GM19240 (cell line): ENCODE results near the gene MAGI3.
"Not testable (repeated sequence)": the region's sequence is repeated elsewhere in the genome, so short reads cannot be mapped to it uniquely, and the experiment has no call there.

ENCODE experiments used
- DNase-seq: peaks from one replicate; pipeline ENCODE4 v3.0.0; 2011; ENCODE audit warnings: low spot score; ENCODE audit not compliant: insufficient read length

MAGI3 gene

DNA sequence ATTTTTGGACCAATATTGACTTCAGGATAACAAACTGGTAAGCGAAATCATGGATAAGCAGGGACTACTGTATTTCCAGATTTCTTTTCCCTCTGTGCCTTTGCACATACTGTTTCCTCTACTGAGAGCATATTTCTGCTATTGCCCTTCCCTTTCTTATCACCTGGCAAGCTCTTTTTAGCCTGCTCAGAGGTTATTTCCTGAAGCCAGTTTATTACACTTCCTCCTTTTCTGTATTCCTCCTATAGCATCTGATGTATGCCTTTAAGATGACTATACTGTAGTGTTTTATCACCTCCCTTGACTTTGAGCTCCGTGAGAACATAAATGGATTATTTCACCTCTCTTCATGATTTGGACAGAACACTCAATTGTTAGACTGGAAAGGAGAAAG lies 49.0 kb downstream of the MAGI3 start:
- DNase-seq, result no peak

DNA sequence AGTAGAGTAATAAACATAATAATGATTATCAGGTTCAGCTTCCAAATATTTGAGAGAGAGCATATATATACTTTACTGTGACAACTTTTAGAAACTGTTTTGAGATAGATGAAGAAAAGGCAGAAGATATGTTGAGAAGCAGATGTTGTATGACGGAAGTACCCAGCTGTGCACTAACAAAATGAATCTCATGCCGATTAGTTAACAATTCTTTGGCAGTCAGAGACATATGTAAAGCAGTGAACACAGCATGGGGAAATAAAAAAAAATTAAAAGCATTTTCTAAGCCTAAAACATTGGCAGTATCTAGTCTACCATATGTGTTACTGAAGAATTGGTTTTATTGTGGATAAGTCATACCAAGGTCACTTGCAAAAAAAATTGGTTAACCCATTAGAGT lies 51.8 kb downstream of the MAGI3 start:
- no peak for DNase-seq

DNA sequence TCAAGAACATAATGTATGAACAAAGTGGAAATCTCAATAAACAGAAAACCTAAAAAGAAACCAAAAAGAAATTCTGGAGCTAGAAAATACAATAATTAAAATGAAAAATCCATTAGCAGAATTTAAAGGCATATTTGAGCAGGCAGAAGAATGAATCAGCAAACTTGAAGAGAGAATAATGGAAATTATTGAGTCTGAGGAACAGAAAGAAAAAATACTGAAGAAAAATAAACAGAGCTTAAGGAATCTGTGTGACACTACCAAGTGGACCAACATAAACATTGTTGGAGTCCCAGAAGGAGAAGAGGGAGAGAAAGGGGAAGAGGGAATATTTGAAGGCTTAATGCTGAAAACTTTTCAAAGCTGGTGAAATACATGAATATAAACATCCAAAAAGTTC lies 54.5 kb downstream of the MAGI3 start:
- DNase-seq, result no peak

DNA sequence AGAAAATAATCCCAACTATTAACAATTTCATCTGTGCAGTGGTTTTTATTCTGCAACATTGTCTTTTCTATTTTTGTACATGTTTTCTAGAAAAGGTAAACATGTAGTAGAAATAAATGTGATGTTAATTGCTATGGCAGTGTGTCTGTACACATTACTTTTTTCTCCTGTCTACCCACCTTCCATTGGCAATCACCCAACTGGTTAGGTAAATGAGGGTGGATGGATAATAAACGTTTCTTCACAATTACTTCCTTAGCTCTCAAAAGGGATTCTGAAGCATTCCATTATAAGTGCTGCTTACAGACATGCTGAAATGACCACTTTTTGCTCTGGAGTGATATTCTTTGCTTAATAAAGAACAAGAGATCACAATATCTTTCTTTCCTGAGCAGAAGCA lies 61.4 kb downstream of the MAGI3 start:
- DNase-seq, result no peak

DNA sequence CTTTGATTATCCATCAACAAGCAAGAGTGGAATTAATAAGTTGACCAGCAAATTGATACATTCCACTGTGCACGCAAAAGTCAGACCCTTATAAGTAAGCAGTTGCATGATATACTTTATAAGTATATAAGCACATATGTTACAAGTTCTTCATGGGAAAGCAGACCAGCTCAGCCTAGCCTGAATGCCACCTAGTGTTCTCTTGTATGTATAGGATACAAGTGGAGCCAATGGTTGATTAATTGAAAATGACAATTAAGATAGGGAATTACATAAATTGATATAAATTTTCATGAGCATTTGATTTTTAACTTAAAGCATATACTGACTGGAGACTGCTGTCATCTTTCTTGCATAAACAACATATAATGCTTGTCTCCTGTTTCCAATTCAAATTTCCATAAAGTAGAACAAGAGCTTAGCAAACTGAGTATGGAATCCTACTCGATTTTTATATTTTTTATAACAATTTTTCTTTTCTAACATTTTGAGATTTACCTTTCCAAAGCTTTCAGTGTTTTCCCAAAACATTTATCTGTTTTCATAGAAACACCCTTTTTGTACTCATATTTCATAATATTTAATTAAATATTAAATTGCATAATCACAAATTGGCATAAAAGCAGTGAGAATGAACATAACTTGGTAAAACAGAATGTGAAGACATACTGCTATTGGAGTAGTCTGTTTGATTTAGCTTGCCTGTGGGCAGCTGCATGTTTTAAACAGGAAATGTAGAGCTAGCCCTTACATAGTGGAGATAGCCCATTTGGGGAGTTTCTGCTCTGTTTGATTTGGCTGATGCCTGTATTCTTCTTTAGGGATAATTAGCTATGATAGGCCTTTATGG lies 62.8 kb downstream of the MAGI3 start:
- no peak for DNase-seq

DNA sequence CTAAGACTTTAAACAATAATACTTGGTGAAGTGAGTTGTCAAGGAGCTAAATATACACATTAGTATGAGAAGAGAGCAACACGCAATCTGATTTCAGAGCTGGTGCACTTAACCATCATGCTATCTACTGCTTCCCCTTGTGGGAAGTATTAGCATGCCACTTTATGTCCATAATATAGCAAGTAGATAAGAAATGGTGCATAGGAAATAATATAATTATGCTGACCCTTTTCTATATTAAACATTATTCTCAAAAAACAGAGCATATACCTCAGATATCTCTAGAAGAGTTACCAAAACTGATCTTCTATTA lies 63.4 kb downstream of the MAGI3 start:
- DNase-seq, result no peak

DNA sequence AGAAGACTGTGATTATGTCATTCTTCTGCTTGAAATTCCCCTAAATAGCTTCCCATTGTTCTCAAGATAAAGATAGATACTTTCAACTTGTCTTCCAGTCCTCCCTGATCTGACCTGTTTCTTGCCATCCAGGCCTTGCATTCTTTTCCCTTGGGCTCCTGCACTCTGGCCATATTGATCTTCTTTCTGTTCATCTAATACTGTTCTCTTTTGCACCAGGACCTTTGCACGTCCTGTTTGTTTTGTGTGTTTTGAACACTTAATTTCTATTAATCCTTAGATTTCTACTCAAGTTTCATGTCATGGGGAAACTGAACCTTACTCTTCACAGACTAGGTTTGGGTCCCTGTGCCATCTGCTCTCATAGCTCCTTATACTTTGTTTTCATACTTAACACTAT lies 65.1 kb downstream of the MAGI3 start:
- DNase-seq, result no peak

DNA sequence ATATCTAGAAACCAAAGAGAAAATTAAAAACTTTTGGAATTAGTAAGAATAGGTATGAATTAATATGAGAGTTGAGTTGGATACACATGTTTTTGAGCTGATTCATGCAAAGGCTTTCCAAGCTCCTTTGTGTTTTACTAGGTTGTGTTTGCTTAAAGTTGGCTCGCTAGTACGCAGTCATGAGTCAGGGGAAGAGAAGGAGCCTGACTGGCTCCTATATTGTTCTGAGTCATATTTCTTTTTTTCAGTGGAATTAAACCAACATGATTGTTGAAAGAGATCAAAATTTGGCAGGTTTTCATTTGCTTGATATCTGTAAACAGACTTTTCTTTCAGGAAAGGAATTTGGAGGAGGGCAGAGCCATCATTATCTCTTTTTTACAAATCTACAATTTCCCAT lies 66.7 kb downstream of the MAGI3 start:
- DNase-seq, result no peak

DNA sequence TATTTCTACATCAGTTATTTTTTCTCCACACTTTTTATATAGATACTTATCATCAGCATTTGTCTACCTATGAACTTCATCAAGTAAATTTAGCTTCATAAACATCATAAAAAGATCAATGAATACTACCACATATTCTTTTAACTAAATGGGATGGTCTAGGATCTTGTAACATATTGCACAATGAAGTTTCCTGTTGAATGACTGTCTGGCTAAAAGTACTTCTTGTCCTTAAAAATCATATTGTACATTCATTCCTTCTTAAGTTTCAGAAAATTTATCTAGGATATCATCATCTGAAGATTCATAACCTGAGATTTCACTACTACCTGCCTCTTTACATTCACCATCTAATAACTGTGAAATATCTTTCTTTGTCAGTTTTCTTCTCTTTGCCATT lies 69.0 kb downstream of the MAGI3 start:
- no peak for DNase-seq

DNA sequence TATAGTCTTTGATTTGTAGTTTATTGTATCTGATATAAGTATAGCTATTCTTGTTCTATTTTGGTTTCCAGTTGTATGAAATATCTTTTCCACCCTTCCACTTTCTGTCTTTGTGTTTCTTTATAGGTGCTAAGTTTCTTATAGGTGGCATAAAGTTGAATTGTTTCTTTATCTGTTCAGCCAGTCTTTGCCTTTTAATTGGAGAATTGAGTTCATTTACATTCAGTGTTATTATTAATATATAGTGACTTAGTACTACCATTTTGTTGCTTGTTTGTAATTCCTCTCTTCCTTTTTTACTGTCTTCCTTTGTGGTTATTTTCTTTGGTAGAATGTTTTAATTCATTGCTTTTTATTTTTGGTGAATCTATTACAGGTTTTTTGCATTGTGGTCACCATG lies 77.7 kb downstream of the MAGI3 start:
- DNase-seq, result no peak

DNA sequence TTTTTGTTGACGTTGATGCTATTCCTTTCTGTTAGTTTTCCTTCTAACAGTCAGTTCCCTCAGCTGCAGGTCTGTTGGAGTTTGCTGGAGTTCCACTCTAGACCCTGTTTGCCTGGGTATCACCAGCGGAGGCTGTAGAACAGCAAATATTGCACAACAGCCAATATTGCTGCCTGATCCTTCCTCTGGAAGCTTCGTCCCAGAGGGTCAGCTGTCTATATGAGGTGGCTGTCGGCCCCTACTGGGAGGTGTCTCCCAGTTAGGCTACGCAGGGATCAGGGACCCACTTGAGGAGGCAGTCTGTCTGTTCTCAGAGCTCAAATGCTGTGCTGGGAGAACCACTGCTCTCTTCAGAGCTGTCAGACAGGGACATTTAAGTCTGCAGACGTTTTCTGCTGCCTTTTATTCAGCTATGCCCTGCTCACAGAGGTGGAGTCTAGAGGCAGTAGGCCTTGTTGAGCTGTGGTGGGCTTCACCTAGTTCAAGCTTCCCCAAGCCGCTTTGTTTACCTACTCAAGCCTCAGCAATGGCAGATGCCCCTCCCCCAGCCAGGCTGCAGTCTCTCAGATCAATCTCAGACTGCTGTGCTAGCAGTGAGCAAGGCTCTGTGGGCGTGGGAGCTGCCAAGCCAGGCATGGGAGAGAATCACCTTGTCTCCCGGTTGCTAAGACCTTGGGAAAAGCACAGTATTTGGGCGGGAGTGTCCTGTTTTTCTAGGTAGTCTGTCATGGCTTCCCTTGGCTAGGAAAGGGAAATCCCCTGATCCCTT lies 88.3 kb downstream of the MAGI3 start:
- DNase-seq, result not testable (repeated sequence)

DNA sequence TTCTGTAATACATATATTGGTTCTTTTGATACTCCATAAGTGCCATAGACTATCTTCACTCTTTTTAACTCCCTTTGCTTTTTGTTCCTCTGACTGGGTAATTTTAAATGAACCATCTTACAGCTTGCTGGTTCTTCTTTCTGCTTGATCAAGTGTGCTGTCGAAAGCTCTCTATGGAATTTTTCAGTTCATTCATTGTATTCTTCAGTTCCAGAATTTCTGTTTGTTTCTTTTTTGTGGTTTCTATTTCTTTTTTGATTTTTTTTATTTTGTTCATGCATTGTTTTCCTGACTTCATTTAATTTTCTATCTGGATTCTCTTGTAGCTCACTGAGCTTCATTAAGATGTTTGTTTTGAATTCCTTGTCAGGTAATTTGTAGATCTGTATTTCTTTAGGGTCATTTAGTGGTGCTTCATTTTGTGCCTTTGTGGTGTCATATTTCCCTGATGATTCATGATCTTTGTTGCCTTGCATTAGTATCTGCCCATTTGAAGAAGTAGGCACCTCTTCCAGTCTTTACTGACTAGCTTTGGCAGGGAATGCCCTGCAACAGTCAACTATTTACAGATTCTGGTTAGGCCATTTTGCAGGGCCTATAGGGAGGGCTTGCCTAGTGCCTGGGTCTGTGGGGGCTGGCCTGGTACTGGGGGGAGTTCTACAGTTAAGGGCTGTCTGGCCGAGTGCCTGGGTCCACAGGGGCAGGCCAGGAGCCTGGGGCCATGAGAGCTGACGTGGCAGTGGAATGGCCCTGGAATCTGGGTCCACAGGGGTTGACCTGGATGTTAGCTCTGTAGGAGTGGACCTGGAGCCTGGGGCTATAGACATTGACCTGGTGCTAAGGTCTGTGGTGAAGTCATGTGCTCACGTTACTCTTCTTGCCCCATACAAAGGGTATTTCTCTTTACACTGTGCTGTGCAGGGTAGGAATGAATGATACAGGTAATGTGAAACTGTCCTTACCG lies 89.7 kb downstream of the MAGI3 start:
- no peak for DNase-seq

DNA sequence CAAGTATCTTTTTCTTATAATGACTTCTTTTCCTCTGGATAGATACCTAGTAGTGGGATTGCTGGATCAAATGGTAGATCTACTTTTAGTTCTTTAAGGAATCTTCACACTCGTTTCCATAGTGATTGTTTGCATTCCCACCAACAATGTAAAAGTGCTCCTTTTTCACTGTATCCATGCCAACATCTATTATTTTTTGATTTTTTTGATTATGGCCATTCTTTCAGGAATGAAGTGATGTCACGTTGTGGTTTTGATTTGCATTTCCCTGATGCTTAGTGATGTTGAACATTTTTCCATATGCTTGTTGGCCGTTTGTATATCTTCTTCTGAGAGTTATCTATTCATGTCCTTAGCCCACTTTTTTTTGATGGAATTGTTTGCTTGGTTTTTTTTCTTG lies 94.8 kb downstream of the MAGI3 start:
- not testable (repeated sequence) for DNase-seq

DNA sequence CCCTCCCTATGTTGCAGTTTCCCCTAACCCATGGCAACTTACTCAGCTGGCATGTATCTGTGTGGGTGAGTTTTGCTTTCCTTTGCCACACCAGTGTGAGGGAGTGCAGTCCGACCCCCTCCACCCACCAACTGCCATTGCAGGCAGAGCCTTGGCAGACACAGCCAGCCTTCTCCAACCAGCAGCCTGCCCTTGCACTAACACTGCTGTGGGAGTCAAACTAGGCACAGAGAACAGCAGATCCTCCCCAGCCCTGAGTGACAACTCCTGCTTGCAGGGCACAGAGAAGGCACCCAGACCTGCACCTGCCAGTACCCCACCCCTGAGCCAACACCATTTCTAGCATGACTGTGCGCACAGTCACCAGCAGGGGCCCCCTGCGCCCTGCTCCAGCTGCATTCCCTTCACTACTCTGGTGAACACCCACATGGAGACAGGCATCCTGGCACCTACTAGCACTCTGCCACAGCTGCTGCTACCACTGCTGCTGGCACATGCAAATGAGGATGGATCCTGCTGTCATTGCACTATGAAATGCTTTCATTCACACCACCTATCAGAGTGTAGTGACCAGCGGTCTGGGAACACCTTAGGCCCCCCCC lies 98.4 kb downstream of the MAGI3 start:
- no peak for DNase-seq

DNA sequence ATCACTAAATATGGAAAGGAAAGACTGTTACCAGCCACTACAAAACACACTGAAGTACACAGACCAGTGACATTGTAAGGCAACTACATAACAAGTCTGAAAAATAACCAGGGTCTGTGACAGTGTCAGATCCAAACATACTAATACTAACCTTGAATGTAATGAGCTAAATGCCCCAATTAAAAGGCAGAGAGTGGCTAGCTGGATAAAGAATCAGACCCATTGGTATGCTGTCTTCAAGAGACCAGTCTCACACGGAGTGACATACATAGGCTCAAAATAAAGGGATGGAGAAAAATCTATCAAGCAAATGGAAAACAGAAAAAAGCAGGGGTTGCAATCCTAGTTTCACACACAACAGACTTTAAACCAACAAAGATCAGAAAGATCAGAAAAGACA lies 100.1 kb downstream of the MAGI3 start:
- DNase-seq, result no peak

DNA sequence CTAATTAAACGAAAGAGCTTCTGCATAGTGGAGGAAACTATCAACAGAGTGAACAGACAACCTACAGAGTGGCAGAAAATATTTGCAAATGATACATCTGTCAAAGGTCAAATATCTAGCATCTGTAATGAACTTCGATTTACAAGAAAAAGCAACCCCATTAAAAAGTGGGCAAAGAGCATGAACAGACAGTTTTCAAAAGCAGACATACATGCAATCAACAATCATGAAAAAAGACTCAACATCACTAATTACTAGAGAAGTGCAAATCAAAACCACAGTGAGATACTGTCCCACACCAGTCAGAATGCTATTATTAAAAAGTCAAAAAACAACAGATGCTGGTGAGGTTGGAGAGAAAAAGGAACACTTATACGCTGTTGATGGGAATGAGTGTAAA lies 103.2 kb downstream of the MAGI3 start:
- no peak for DNase-seq

DNA sequence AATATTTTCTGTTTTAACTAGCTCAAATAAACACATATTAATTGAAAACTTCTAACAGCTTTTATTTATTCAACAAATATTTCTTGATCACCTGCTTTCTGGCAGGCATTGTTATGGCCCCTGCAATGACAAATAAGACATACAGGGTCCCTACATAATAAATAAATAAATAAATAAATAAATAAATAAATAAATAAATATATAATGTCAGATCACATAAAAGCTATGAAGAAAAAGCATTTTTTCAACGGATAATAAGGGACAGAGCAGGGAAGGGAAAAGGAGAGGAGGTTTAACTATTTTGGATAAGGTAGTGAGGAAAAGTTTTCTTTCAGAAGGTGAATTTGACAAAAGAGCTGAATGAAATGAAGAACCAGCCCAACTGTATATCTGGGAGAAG lies 115.0 kb downstream of the MAGI3 start:
- DNase-seq, result no peak

DNA sequence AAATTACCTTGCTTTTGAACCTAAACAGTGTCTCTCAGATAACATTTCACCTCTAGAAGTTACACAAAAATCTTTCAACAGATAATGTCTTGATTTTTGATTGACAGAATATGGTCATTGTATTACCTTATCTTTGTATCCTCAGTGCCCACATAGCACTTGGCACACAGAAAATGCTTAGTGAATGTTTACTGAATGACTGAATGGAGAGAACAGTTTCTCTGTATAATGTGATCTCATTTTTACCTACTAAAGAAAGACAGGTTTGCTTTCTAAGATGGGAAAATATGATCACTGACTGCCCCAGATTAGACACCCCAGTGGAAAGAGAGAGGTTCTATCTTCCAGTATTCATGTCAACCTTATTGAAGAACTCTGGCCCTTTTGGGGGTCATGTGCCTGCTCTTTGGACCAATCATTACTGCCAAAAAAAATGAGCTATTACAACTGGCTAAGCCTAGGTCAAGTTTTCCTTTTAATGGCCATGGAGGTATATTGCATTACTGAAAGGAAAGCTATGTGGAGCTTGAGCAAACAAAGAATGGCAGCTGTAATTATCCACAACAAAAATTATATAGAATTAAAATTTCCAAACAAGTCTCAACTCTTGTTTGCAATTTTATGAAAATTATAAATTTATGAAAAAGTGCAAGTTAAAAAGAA lies 117.4 kb downstream of the MAGI3 start:
- DNase-seq, result no peak

DNA sequence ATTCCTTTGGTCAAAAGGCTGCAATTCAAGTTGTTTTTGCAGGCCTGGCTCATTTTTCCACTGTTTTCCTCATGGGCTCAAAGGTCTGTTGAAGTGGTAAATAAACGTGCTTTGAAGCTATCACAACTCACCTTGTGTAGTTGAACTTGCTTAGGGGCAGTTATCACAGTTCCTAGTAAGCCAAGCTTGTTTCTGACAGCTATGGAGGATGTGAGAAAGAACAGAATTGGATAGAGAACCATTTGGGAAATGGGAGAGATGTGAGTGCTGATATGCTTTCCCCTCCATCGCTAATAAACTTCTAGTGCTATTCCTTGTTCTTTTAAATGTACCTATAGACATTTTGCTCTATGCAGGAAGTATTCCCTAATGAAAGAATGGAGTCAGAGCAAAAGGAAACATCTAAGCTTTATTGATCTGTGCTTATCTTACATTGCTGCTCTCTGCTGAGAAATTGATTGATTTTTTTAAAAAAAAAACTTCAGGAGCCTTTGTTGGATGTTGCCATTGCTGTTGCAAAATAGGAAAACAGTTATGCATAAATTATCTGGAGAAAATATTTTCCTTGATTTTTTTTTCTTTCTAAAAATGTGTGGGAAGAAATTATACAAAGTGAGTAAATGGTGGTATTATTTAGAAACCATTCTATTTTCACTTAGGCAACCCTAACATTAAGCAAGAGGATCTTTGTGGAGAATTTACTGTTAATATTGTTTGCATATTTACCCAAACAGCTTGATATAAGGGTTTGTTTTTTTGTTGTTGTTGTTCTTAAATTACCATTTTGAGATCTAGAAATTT lies 118.2 kb downstream of the MAGI3 start:
- DNase-seq, result no peak

DNA sequence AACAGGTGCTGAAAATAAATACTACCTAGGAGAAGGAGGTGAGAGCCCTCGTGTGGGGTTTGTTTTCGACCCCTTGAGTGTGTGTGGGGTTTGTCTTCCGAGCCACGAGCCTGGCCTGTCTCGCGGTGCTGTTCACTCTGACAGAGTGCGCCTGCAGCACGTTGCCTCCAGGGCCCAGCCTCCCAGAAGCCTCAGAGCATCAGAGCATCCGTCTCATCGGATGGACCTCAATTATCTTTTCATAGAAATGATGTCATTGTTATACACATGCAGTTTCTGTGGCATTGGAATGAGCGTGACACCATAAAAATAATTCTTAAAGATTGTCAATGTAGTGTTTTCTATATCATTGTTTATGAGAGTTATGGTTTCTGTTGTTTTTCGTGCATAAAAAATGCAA lies 119.5 kb downstream of the MAGI3 start:
- DNase-seq, result not testable (repeated sequence)
